Measurements from ENCODE around the gene BEST4. TPM values are rescaled to one million over a fixed set of nuclear protein-coding genes. Genes with fewer than 3 reads are reported as not detected.

Gene BEST4
- total and polyA plus RNA-seq, 2 of the 4 experiments (the other 2 are of a cell fraction) = 0.07 TPM; not detected in 1

DNA sequence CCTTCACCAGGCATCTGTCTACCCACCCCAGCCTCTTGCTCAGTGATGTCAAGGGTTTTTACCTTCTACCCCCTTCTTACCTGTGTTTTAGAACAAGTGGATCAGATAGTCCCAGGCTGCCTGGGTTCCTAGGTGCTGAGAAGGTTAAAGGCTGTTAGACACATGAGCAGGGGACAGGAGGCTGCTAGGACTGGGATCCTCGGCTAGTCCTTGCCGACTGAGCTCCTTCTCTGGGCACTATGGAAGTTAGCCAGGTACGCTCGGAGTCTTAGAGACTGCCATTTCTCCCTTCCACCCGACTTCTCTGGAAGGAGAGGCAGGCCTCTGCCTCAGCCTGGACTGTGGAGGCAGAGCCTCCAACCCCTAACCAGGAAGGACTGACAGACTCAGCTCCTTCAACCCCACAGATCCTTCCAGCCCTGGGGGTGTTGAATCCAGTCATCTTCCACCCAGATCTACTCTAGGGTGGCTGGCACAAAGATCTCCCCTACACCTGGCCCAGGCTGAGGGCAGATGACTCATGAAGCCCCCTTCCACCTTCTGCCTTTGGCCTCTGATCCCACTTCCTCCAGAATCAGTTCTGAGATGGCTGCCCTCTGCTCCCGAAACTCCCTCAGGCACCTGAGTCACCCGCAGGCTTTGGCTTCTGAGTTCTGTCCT lies 18.9 kb upstream of the BEST4 start, which contains the start of gene DYNLT4:
Gene DYNLT4 (minus strand): TSS at position 648 of the 660 bp plus-strand sequence. CDS start 683 bp downstream, outside the sequence.
- peak within 1 kb of the TSS; percentile 96 for H2BK15ac ChIP-seq (ENCODE audit: low read depth, low read length)
- peaks cover 30 to 73% of the 10 kb centered on the region in 2 experiments for H3K79me1 ChIP-seq (ENCODE audit: low read depth in 1 of 2, low read length in 2 of 2)
- peak within 1 kb of the TSS; percentile 99 for H2AK9ac ChIP-seq (replicated peaks; ENCODE audit: low read depth, low read length, poor library complexity)
- ATAC-seq (ENCODE audit: low read depth) = no peak
- no peaks in the 10 kb centered on the region for H3K9me3 ChIP-seq (ENCODE audit: control insufficient read depth, insufficient read depth, low read length)
- H3K4me1 ChIP-seq (ENCODE audit: control insufficient read depth, insufficient read depth, low read length) = peaks cover 55% of the 10 kb centered on the region
- intact Hi-C loops (cut with micrococcal nuclease) (loop anchor here (5.0 to 10.0 kb wide), 2 partner anchors 75 to 498 kb away; partner anchors contain the start of gene RNU5D-1), in situ Hi-C loops (cut with MboI; ENCODE audit: low sequenced_read_pairs) (no loop called here), dilution Hi-C loops (cut with HindIII; ENCODE audit: low sequenced_read_pairs, unreplicated experiment) (no loop called here)
- peak within 1 kb of the TSS; percentile 98 for H2BK120ac ChIP-seq (ENCODE audit: low read depth, low read length)
- peak within 1 kb of the TSS; percentile 99 for H2BK5ac ChIP-seq (ENCODE audit: low read depth, low read length, poor library complexity, severe bottlenecking)
- H3K27me3 ChIP-seq (ENCODE audit: control insufficient read depth, insufficient read depth, low read length) = no peaks in the 10 kb centered on the region
- no CpG with 5 or more reads among the region's 7 CpGs for WGBS, 2 experiments (ENCODE audit: extremely low coverage in 2 of 2, insufficient read length in 1 of 2)
- H3K18ac ChIP-seq (ENCODE audit: low read depth, low read length) = peak within 1 kb of the TSS; percentile 96
- H3K23ac ChIP-seq (ENCODE audit: low read depth, low read length) = peak within 1 kb of the TSS; percentile 96
- H4K5ac ChIP-seq (ENCODE audit: low read depth, low read length) = peak within 1 kb of the TSS; percentile 95
- H4K8ac ChIP-seq (ENCODE audit: low read depth in 2 of 2, low read length in 2 of 2) = peak within 1 kb of the TSS; percentile 94 to 99
- H2AK5ac ChIP-seq (ENCODE audit: low read depth, low read length) = peak within 1 kb of the TSS; percentile 99
- peak within 1 kb of the TSS; percentile 86 for H3K27ac ChIP-seq (ENCODE audit: insufficient read depth, low read length)
- H3K36me3 ChIP-seq (ENCODE audit: control insufficient read depth, insufficient read depth, low read length) = peaks cover 38% of the 10 kb centered on the region
- no peak for DNase-seq
- H2BK20ac ChIP-seq (ENCODE audit: low read depth, low read length) = peak within 1 kb of the TSS; percentile 95
- BruUV-seq (replicated peaks) = no TSS peak
- TF ChIP-seq NFE2L2 (IDR thresholded peaks at IDR 0.05; ENCODE audit: low read depth, low read length) = 0 out of 2 replicates have a peak, but pooled peaks have one; percentile 30
- no peak for TF ChIP-seq SMC3 (IDR thresholded peaks at IDR 0.05; ENCODE audit: low read depth, low read length)
- TF ChIP-seq FOS (IDR thresholded peaks at IDR 0.05; ENCODE audit: low read depth, low read length) = peak; percentile 62; the same call in 1 of the 2 replicates
- peak within 1 kb of the TSS; percentile 100 for H3K4ac ChIP-seq (ENCODE audit: low read depth, low read length)
- peak within 1 kb of the TSS; percentile 96 for H3K56ac ChIP-seq (ENCODE audit: extremely low read depth, insufficient read depth, low read length)
- H3K14ac ChIP-seq (replicated peaks; ENCODE audit: low read depth, low read length) = peak within 1 kb of the TSS; percentile 97
- peak within 1 kb of the TSS; percentile 60 for H3K4me2 ChIP-seq (ENCODE audit: low read depth, low read length)
- POLR2A ChIA-PET (ENCODE audit: unreplicated experiment) = interaction anchor here (3.7 kb wide), 1 partner anchor 11 kb away, joined by 30 read pairs; no protein-coding TSS in a partner anchor
- peak within 1 kb of the TSS; percentile 100 for H4K91ac ChIP-seq (ENCODE audit: insufficient read depth, low read depth, low read length)
- peaks cover 21% of the 10 kb centered on the region for H4K20me1 ChIP-seq (ENCODE audit: insufficient read depth, low read length)
- H2AFZ ChIP-seq (replicated peaks; ENCODE audit: low read length, poor library complexity) = peak within 1 kb of the TSS; percentile 65
- peaks cover 35% of the 10 kb centered on the region for H3K9me1 ChIP-seq (ENCODE audit: insufficient read depth, low read length)
- peak within 1 kb of the TSS; percentile 96 for H3K9ac ChIP-seq (ENCODE audit: low read depth, low read length)
- H3K4me3 ChIP-seq (ENCODE audit: insufficient read depth, low read depth, low read length) = no peak within 1 kb of the TSS
- CTCF ChIA-PET = no interaction called here
